K562 (cell line): Measurements from ENCODE around the gene DUSP9.

Experiments used
- CTCF ChIP-seq, 3 experiments: IDR thresholded peaks in 2 of 3; conservative IDR thresholded peaks in 1 of 3; 2 replicates each; pipeline ENCODE4 v1.5.1; 2011 to 2012; ENCODE audit warnings: low read length in 3 of 3, mild to moderate bottlenecking in 3 of 3, control low read depth in 2 of 3, improper control_type of control experiment in 1 of 3, inconsistent platforms in 1 of 3, low read depth in 1 of 3, mixed read lengths in 1 of 3, moderate library complexity in 1 of 3; ENCODE audit not compliant: insufficient read depth in 2 of 3
- CUX1 ChIP-seq: fragments of 200-800 bp; sonication (Bioruptor generic); IDR thresholded peaks from 2 replicates; pipeline ENCODE4 v1.6.1; 2016; ENCODE audit warnings: missing genetic modification characterization, missing compliant biosample characterization
- ETS1 ChIP-seq: conservative IDR thresholded peaks from 2 replicates; pipeline ENCODE4 v1.6.1; 2011; ENCODE audit warnings: low read depth, mild to moderate bottlenecking, low read length; ENCODE audit not compliant: control insufficient read depth
- ETV5 ChIP-seq: sonication (generic); formaldehyde crosslinking; IDR thresholded peaks from 2 replicates; pipeline ENCODE4 v1.4.0; 2020; ENCODE audit warnings: low read depth, mild to moderate bottlenecking, missing genetic modification reagents
- FOXP1 ChIP-seq: sonication (generic); formaldehyde crosslinking; IDR thresholded peaks from 2 replicates; pipeline ENCODE4 v1.8.0; 2022; ENCODE audit warnings: mild to moderate bottlenecking, missing genetic modification reagents
- ILF3 ChIP-seq: fragments of 450-650 bp; IDR thresholded peaks from 2 replicates; pipeline ENCODE4 v1.6.1; 2018; ENCODE audit warnings: antibody characterized with exemption, mild to moderate bottlenecking, moderate library complexity, borderline replicate concordance
- JUND ChIP-seq, 2 experiments: IDR thresholded peaks; 2 replicates in 1 of 2; 3 replicates in 1 of 2; pipeline ENCODE4 v1.6.1; 2011; ENCODE audit warnings: borderline replicate concordance in 2 of 2, low read depth in 2 of 2, low read length in 2 of 2, improper control_type of control experiment in 1 of 2, missing biosample characterization in 1 of 2, missing genetic modification characterization in 1 of 2, missing genetic modification reagents in 1 of 2
- POLR2A ChIP-seq: fragments of 450-650 bp; conservative IDR thresholded peaks from 2 replicates; pipeline ENCODE4 v1.6.1; 2016
- SOX6 ChIP-seq: fragments of 450-650 bp; IDR thresholded peaks from 2 replicates; pipeline ENCODE4 v1.6.1; 2014; ENCODE audit warnings: mild to moderate bottlenecking
- STAG1 ChIP-seq: sonication (generic); formaldehyde crosslinking; IDR thresholded peaks from 2 replicates; pipeline ENCODE4 v1.5.0; 2020; ENCODE audit warnings: missing genetic modification reagents, borderline replicate concordance
- ZNF239 ChIP-seq: fragments of 250-450 bp; sonication (Bioruptor Pico); IDR thresholded peaks from 2 replicates; pipeline ENCODE4 v1.4.0; 2020; ENCODE audit warnings: mild to moderate bottlenecking

GRCh38 chrX:153647461-153648357 is 706 bp downstream of the DUSP9 start:
- TF ChIP-seq STAG1 (CRISPR knock-in tag) (no peak), CUX1 (CRISPR knock-in tag) (no peak), SOX6 (no peak), FOXP1 (CRISPR knock-in tag) (no peak), POLR2A (no peak), ETS1 (no peak), CTCF (IDR thresholded peaks at IDR 0.05 in 2 of 3, conservative IDR thresholded peaks at IDR 0.05 in 1 of 3; ENCODE audit: insufficient read depth in 2 of 3, low read depth in 1 of 3, low read length in 3 of 3) (no peak), ILF3 (no peak), JUND (IDR thresholded peaks at IDR 0.05; ENCODE audit: borderline replicate concordance, low read depth, low read length) (no peak), JUND (tag; IDR thresholded peaks at IDR 0.05; ENCODE audit: borderline replicate concordance, low read depth, low read length) (no peak), ZNF239 (CRISPR knock-in tag) (no peak), ETV5 (CRISPR knock-in tag) (no peak)
